OCI-LY1 (cell line): ENCODE measurements around the gene LPAR3.

Experiments used
- CTCF ChIP-seq: fragments of 200-600 bp; sonication (generic), shearing (Covaris generic); IDR thresholded peaks from 2 replicates; pipeline ENCODE4 v1.5.1; 2017; ENCODE audit warnings: mild to moderate bottlenecking, antibody characterized with exemption, low read length, moderate library complexity, mixed read lengths
- EZH2 ChIP-seq: fragments of 200-600 bp; sonication (generic), shearing (Covaris generic); IDR thresholded peaks from 2 replicates; pipeline ENCODE4 v1.8.0; 2017; ENCODE audit warnings: borderline replicate concordance, mixed run types, mild to moderate bottlenecking, antibody characterized with exemption, low read length, moderate library complexity, mixed read lengths

- TF ChIP-seq CTCF (no peak), EZH2 (no peak)
Observed at GRCh38 chr1:84851839-84852238, 41.2 kb downstream of the LPAR3 start.
